ENCODE data around the gene SIPA1L3. TPM values are rescaled to one million over a fixed set of nuclear protein-coding genes. Genes with fewer than 3 reads are reported as not detected.
A peak's percentile ranks its signal among the peaks of the same experiment; 100 is the strongest.

The SIPA1L3 gene
- total RNA-seq, 1 experiment from 2014 or later = 66.3 TPM

DNA sequence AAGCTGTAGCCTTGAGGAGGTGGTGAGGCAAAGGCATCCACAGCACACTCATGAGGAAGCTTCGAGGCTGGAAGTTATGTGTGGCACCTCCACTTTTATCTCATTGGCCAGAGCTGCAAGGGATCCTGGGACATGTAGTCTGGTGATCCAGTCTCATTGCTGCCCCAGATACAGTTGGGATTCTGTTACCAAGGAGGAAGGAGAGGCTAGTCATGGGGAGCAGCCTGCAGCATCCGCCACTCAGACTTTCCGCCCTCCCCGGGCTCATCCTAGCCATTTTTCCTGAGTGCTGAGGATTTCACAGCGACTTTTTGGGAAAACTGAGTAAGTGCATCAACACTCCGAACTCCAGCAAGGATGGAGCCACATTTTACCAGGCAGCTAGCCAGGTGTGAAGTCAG, 242.7 kb downstream of the SIPA1L3 start:
- no peak overlapping the region for H3K4me3 ChIP-seq (ENCODE audit: low read depth in 2 of 2, low read length in 2 of 2)
- ChIA-PET POLR2A (no interaction called here), CTCF (no interaction called here)
- TF ChIP-seq TCF7L2 (IDR thresholded peaks at IDR 0.05; ENCODE audit: low read depth, low read length) (no peak), SIN3A (IDR thresholded peaks at IDR 0.05; ENCODE audit: borderline replicate concordance, insufficient read depth, low read depth, low read length) (no peak), POLR2AphosphoS5 (IDR thresholded peaks at IDR 0.05; ENCODE audit: low read depth, low read length) (no peak)
- TF ChIP-seq, protein P1, sequence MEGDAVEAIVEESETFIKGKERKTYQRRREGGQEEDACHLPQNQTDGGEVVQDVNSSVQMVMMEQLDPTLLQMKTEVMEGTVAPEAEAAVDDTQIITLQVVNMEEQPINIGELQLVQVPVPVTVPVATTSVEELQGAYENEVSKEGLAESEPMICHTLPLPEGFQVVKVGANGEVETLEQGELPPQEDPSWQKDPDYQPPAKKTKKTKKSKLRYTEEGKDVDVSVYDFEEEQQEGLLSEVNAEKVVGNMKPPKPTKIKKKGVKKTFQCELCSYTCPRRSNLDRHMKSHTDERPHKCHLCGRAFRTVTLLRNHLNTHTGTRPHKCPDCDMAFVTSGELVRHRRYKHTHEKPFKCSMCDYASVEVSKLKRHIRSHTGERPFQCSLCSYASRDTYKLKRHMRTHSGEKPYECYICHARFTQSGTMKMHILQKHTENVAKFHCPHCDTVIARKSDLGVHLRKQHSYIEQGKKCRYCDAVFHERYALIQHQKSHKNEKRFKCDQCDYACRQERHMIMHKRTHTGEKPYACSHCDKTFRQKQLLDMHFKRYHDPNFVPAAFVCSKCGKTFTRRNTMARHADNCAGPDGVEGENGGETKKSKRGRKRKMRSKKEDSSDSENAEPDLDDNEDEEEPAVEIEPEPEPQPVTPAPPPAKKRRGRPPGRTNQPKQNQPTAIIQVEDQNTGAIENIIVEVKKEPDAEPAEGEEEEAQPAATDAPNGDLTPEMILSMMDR (IDR thresholded peaks at IDR 0.05) = no peak
- TF ChIP-seq, protein P2, sequence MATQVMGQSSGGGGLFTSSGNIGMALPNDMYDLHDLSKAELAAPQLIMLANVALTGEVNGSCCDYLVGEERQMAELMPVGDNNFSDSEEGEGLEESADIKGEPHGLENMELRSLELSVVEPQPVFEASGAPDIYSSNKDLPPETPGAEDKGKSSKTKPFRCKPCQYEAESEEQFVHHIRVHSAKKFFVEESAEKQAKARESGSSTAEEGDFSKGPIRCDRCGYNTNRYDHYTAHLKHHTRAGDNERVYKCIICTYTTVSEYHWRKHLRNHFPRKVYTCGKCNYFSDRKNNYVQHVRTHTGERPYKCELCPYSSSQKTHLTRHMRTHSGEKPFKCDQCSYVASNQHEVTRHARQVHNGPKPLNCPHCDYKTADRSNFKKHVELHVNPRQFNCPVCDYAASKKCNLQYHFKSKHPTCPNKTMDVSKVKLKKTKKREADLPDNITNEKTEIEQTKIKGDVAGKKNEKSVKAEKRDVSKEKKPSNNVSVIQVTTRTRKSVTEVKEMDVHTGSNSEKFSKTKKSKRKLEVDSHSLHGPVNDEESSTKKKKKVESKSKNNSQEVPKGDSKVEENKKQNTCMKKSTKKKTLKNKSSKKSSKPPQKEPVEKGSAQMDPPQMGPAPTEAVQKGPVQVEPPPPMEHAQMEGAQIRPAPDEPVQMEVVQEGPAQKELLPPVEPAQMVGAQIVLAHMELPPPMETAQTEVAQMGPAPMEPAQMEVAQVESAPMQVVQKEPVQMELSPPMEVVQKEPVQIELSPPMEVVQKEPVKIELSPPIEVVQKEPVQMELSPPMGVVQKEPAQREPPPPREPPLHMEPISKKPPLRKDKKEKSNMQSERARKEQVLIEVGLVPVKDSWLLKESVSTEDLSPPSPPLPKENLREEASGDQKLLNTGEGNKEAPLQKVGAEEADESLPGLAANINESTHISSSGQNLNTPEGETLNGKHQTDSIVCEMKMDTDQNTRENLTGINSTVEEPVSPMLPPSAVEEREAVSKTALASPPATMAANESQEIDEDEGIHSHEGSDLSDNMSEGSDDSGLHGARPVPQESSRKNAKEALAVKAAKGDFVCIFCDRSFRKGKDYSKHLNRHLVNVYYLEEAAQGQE (IDR thresholded peaks at IDR 0.05; ENCODE audit: insufficient read depth in 1 of 2, low read depth in 2 of 2, low read length in 1 of 2) = no peak
- no peak overlapping the region for H3K27ac ChIP-seq (ENCODE audit: low read length)
- H3K27me3 ChIP-seq (ENCODE audit: control insufficient read depth, insufficient read depth, low read length) = no peaks in the 10 kb centered on the region
- in situ Hi-C loops (cut with HindIII; ENCODE audit: low pct_unique_long_range_greater_than_20kb, low sequenced_read_pairs) = no loop called here
- no TSS peak for BruUV-seq (replicated peaks)
- no peaks in the 10 kb centered on the region for H3K9me3 ChIP-seq (ENCODE audit: control insufficient read depth, insufficient read depth, low read depth, low read length)
- H3K4me1 ChIP-seq (ENCODE audit: control insufficient read depth, insufficient read depth, low read length) = no peaks in the 10 kb centered on the region
- DNase-seq (ENCODE audit: low read depth, low spot score) = no peak
- intact Hi-C loops (cut with micrococcal nuclease; ENCODE audit: unreplicated experiment) = no loop called here
- peak; percentile 53; the same call in 1 of the 2 replicates for ATAC-seq
- H3K36me3 ChIP-seq (ENCODE audit: control insufficient read depth, insufficient read depth, low read length) = no peaks in the 10 kb centered on the region

- no peaks in the 10 kb centered on the region for H3K27me3 ChIP-seq (ENCODE audit: control insufficient read depth, insufficient read depth, low read length)
- no TSS peak for BruUV-seq (replicated peaks)
- ChIA-PET POLR2A (no interaction called here), CTCF (interaction anchor here (0.8 kb wide), 1 partner anchor 249 kb away, joined by 3 read pairs; no protein-coding TSS in a partner anchor)
- intact Hi-C loops (cut with micrococcal nuclease; ENCODE audit: unreplicated experiment) (no loop called here), in situ Hi-C loops (cut with HindIII; ENCODE audit: low pct_unique_long_range_greater_than_20kb, low sequenced_read_pairs) (no loop called here)
- DNase-seq (ENCODE audit: low read depth, low spot score) (no peak), ATAC-seq (no peak)
- no peak overlapping the region for H3K4me3 ChIP-seq (ENCODE audit: low read depth in 2 of 2, low read length in 2 of 2)
- no peak overlapping the region for H3K27ac ChIP-seq (ENCODE audit: low read length)
- H3K9me3 ChIP-seq (ENCODE audit: control insufficient read depth, insufficient read depth, low read depth, low read length) = no peaks in the 10 kb centered on the region
- TF ChIP-seq, protein P1 (IDR thresholded peaks at IDR 0.05) = no peak
- TF ChIP-seq, protein P2 (IDR thresholded peaks at IDR 0.05; ENCODE audit: insufficient read depth in 1 of 2, low read depth in 2 of 2, low read length in 1 of 2) = no peak
- TF ChIP-seq POLR2AphosphoS5 (IDR thresholded peaks at IDR 0.05; ENCODE audit: low read depth, low read length) (no peak), SIN3A (IDR thresholded peaks at IDR 0.05; ENCODE audit: borderline replicate concordance, insufficient read depth, low read depth, low read length) (no peak), TCF7L2 (IDR thresholded peaks at IDR 0.05; ENCODE audit: low read depth, low read length) (no peak)
- no peaks in the 10 kb centered on the region for H3K36me3 ChIP-seq (ENCODE audit: control insufficient read depth, insufficient read depth, low read length)
- no peaks in the 10 kb centered on the region for H3K4me1 ChIP-seq (ENCODE audit: control insufficient read depth, insufficient read depth, low read length)
Observed at GRCh38 chr19:38151242-38151641, 244.2 kb downstream of the SIPA1L3 start.

Data from Panc1 (cell line).